Activated T-cell treated with anti-CD3 and anti-CD28 coated beads for 24 hours (primary cell): ENCODE results near the gene HTR3D.
"Not testable (repeated sequence)": the region's sequence is repeated elsewhere in the genome, so short reads cannot be mapped to it uniquely, and the experiment has no call there.

ENCODE experiments used
- DNase-seq: peaks from one replicate; pipeline ENCODE4 v3.0.0-alpha.2; 2020; ENCODE audit warnings: low read depth

HTR3D gene

DNA sequence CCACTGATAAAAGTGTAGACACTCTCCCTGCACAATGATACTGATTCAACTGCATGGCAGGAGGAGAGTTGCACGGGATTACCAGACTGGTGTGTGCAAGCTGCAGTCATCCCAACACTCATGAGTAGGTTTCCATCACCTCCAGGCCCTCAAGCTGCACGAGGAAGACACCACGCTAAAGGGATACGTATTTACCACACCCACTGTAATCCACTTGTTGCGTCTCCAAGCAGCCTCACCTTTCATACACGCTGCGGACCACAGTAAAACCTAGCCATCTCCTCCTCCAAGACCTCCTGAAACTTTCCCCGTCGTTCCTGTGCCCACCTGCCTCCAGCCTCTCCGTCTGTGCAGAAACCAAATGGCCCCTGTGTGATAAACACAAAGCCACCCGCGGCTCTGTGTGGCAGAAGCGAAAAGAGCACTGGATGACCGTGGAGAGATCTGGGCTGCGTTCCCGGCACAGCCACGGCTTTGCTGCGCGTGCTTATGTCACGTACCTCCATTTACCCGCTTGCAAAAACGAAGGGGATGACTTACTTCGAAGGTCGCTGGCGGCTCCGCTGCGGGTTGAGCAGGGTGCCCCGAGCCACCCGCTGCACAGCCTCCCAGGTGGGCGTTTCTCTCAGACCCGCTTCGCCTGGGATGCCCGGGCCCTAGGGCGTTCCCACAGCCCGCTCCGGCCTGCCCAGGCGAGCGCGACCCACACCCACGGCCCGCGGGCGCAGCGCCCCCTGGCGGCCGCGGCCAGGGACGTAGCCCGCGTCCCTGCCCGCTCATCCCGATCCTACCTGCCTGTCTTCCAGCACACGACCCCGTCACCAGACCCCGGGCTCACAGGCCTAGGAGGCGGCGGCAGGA is 14.5 kb upstream of the HTR3D start:
- peak; percentile 43 for DNase-seq

DNA sequence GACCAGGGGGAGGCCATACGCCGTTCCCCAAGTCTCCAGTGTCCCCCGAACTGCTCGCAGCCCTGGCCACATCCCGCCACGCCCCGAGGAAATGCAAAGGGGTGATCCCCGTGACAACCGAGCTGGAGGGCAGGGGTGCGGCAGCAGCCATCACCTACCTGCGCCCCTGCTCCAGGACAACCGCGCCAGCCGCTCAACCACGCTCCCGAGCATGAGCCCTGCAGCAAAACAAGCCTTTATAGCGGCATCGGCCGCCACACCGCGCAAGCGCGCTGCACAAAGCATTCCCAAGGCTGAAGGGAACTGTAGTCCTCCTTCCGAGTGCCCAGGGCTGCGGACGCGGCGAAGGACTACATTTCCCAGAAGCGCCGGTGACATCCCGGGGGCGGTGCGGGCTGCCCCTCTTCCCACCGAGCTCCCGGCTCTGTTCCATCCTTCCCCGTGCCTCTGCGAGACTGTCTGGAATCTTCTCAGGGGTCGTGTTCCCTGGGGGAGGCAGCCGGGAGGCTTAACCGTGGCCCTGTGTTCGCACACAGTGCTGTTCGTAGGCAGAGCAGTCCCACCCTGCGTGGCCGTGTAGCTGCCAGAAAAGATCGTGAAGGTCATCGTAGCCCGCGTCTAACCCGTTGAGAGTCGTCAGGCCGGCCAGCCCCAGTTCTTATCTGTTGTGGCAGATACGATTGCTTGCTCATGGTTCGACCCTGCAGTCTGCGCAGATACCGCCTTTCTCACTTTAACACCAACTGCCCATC is 13.7 kb upstream of the HTR3D start, which contains the start of gene ABCC5:
Gene ABCC5 (minus strand): TSS at position 213 of the 752 bp plus-strand sequence. CDS start 3,492 bp downstream, outside the sequence.
- peak; percentile 75 for DNase-seq

DNA sequence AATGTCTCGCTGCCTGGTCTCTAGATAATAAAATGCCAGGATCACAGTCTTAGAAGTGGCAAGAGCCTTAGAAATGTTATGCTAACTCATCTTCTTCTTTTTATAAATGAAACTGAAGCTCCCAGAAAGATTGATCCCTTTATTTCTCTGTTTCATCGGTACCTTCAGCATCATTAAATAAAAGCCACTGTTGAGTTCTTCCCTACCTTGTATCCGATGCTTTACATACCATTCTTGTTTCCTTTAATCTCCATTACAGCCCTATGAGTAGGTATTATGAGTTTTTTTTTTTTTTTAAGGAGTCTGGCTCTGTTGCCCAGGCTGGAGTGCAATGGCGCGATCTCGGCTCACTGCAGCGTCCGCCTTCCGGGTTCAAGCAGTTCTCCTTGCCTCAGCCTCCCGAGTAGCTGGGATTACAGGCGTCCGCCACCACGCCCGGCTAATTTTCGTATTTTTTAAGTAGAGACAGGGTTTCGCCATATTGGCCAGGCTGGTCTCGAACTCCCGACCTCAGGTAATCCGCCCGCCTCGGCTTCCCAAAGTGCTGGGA is 13.0 kb upstream of the HTR3D start:
- no peak for DNase-seq

DNA sequence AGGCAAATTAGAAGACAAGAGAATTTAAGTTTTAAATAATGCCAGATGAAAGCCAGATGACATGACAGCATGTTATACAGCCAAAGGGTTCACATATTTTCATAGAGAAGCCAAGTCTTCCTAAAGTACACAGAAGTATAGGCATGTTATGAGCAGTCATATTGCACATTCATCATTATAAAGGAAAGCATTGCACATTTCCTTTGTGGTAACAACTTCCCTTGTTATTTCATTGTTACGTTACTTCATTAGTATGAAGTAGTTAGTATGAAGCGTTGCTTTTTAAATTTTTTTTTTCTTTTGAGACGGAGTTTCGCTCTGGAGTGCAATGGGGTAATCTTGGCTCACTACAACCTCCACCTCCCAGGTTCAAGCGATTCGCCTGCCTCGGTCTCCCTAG is 9.2 kb upstream of the HTR3D start:
- no peak for DNase-seq

DNA sequence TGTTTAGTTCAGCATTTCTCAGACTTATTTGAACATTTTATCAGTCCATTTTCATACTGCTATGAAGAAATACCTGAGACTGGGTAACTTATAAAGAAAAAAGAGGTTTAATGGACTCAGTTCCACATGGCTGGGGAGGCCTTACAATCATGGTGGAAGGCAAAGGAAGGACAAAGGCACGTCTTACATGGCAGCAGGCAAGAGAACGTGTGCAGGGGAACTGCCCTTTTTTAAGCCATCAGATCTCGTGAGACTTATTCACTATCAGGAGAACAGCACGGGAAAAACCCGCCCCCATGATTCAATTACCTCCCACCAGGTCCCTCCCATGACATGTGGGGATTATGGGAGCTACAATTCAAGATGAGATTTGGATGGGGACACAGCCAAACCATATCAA is 6.3 kb upstream of the HTR3D start:
- DNase-seq, result not testable (repeated sequence)

DNA sequence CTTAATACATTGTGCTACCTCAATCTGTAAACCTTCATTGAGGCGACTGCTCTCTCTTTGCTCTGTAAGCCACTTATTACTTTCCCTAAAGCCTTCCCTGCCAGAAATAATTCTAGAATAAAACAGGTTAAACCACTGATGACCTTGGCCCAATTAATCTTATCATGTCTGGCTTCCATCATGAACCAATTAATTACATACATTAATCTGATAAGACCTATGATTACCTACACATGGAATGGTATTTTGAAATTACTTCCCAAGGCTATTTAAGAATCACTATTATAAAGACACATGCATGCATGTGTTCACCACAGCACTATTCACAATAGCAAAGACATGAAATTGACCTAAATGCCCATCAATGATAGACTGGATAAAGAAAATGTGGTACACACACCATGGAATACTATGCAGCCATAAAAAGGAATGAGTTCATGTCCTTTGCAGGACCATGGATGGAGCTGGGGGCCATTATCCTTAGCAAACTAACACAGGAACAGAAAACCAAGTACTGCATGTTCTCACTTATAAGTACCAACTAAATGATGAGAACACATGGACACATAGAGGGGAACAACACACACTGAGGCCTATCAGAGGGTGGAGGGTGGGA is 3.2 kb upstream of the HTR3D start:
- DNase-seq, result not testable (repeated sequence)

DNA sequence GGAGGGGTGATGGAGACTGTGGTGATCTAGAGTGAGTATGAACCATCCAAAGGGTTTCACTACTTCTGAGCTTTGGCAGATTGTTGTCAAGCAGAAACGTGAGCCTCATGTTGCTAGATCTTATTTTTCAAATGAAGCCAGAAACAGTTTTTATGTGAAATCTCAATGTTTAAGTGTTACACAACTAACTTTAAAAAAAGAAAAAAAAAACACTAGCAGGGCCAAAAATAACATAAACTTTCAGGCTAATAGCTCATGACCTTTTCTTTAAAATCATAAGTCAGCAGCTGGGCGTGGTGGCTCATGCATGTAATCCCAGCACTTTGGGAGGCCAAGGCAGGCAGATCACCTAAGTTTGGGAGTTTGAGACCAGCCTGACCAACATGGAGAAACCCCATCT is 2.1 kb upstream of the HTR3D start:
- DNase-seq, result no peak

DNA sequence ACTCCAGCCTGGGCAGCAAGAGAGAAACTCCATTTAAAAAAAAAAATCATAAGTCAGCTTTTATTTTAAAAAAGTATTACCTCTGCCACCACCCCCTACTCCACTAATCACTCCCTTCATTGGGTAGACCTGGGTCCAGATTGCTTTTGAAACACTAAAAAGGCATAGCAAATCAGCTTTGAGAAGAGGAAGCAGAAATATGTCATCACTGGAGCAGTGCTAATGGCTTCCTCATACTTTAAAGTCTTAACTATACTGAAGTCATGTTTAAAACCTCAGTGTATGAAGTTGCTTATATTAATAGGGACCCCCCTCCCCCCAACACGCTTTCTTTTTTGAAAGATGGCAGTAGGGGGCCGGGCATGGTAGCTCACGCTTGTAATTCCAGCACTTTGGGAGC is 1.0 kb upstream of the HTR3D start:
- DNase-seq, result no peak

DNA sequence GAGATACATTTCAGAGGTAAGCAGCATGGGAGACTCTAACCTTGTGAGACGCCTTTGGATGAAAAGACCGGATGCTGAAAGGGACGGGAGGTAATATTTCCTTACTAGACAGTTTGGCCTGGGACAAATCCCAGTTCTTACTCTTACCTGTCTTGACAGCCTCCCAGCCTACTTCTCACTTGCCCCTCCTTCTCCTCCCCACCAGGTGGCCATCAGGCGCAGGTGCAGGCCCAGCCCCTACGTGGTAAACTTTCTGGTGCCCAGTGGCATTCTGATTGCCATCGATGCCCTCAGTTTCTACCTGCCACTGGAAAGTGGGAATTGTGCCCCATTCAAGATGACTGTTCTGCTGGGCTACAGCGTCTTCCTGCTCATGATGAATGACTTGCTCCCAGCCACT is 6.3 kb downstream of the HTR3D start:
- DNase-seq, result no peak

DNA sequence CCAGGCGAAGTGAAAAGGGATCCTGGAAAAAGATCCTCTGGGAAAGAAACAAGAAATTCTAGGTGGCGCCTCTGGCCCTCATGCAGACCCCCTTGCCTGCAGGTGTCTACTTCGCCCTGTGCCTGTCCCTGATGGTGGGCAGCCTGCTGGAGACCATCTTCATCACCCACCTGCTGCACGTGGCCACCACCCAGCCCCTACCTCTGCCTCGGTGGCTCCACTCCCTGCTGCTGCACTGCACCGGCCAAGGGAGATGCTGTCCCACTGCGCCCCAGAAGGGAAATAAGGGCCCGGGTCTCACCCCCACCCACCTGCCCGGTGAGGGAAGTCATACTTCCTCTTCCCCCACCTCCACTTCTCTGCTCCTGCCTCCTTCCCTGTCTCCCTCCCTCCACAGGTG is 6.8 kb downstream of the HTR3D start:
- DNase-seq, result not testable (repeated sequence)

DNA sequence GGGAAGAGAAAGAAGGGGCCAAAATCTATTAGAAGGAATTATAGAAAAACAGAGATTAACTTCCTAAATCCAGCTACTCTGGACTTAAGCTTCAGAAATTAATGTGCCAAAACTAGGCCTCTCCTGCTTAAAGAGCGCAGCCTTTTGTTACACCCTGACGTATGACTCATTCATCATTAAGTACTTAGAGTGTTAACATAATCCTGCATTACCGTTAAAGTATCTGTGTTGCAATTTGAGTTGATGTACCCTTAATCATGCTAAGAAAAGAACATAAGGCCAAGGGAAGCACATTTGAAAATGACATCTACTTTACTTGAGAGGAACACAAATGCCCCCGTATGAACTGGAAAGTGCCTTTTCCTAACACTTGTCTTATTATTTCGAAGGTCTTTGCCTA is 7.9 kb downstream of the HTR3D start:
- DNase-seq, result no peak

DNA sequence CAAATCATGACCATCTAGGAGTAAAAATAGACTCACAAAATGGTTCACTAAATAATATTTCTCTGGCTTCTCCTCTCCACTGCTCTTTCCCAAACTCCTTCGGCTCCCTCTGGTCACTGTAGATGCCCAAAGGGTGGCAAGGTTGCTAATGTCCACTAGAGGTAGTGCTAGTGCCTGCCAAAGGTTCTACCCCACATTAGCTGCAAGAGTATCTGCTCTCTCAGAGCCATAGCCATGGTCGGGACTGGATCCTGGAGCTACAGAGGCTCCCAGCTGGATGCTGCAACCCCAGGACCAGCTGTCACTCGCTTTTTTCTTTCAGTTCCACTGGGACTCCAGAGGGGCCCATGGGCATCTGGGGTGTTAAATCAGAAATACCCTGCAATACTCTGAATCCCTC is 8.5 kb downstream of the HTR3D start:
- no peak for DNase-seq

DNA sequence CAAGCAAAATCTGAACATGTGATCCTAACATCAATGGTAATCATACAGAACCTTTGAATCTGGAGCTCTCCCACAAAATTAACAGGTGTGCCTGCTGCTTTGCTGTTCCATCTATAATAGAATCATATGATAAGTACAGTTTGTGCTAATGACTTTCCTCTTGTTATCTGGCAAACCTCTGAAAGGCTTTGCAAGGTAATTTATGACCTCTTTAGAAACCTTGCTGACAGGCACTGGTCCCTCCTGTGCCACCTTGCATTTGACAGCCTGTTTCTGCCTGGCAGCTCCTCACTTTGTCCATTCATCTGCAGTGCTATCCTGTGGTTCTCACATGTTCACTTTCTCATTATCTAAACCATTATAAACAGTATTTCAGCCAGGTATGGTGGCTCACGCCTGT is 11.1 kb downstream of the HTR3D start:
- no peak for DNase-seq

DNA sequence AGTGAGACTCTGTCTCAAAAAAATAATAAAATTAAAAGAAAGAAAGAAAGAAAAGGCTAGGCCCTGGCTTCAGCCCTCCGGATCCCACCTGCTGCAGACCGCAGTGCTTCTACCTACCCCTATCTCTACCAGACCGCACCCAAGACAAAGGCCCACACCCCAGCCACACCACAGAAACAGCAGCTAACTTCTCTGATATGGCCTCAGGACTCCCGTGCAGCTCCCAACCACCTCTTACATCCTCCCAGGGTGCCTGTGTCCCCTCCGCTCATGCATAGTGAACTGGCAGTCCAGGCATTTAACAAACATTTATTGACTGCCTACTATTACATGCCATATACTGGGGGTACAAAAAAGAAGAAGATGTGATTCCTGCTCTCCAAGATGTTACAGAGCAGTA is 14.5 kb downstream of the HTR3D start:
- DNase-seq, result no peak

DNA sequence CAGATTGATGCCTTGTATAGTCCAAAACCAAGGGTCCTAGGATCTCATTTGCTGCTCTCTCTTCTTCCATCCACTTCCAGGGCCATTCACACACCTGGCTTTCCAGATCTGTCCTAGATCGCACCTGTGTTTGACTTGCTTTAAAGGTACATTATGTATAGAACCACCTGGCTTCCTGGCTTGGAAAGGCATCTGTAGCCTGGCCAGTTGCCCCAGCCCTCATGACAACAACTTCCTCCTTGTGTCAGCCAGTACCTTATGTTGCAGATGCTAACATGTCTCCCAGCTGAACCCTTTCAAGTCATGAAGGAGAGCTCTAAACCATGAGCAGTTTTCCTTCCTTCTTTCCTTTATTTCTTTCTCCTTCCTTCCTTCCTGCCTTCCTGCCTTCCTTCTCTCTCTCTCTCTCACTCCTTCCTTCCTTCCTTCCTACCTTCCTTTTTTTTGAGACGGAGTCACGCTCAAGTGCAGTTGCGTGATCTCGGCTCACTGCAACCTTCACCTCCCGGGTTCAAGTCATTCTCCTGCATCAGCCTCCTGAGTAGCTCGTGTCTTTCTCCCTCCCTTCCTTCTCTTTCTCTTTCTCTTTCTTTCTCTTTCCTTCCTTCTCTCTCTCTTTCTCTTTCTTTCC is 18.8 kb downstream of the HTR3D start:
- no peak for DNase-seq

DNA sequence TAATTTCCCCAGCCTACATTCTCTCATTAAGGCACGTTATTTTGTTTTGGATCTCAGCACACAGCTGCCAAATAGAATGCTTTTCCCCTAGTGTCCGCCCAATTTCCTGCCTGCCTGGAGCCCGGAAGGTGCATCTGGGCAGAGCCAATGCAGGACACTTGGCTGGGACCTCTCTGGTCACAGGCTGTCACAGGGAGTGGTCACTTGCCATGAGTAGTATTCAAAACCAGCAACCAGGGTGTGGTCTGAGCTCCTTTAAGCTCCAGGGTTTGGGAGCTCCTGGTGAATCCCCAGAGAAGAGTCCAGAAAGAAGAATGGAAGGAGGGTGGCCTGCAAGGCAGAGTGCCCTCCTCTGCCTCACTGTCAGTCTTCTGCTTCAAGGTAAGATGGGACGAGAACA is 21.2 kb downstream of the HTR3D start, which contains the start of gene HTR3C:
Gene HTR3C (plus strand): TSS at position 281 of the 400 bp plus-strand sequence. CDS start 34 bp downstream, at position 315.
- no peak for DNase-seq

DNA sequence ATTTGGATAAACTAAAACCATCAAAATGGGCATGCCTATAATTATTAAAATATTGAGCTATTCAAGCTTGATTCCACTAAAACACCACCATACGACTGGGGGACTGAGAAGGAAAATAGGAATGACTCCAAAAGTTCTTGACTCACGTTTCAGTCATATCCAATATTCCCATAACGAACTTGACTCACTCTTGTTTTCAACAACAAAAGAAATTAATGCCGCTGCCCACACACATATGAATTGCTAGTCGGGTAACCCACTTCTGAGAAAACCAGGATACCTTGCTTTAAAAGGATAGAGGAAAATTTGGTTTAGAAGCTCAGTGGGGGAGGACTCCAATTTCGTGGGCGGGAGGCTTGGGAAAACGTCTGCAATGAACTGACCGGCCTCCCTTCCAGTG is 26.5 kb downstream of the HTR3D start:
- no peak for DNase-seq

DNA sequence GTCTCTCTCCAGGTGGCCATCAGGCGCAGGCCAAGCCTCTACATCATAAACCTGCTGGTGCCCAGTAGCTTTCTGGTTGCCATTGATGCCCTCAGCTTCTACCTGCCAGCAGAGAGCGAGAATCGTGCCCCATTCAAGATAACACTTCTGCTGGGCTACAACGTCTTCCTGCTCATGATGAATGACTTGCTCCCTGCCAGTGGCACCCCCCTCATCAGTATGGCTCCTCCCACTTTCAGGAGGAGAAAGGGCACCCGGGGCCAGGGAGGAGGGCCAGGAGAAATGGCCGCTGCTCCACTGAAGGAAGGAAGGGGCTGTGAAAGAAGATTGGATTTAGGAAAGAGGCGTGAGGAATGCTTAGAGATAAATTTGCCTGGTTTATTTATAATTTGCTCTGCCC is 27.9 kb downstream of the HTR3D start:
- DNase-seq, result no peak

DNA sequence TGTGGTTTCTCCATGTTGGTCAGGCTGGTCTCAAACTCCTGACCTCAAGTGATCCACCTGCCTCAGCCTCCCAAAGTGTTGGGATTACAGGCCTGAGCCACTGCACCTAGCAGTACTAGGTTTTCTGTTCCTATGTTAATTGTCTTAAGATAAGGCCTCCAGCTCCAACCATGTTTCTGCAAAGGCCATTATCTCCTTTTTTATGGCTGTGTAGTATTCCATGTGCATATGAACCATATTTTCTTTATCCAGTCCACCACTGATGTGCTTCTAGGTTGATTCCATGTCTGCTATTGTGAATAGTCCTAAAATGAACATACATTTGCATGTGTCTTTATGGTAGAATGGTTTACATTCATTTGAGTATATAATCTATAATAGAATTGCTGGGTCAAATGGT is 31.1 kb downstream of the HTR3D start:
- DNase-seq, result no peak

DNA sequence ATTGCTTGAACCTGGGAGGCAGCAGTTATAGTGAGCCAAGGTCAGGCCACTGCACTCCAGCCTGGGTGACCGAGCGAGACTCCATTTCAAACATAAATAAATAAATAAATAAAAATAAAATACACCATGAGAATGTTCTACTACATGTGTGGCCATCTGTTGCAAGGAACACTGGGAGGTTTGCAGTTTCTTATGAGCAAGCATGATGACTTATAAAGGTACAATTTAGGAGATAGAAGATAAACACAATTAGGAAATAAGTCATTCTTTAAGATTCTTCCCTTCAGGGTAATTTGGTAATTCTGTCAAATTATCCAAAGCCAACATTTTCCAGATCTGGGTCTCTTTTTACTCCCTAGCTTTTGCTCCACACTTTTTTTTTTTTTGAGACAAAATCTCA is 34.7 kb downstream of the HTR3D start:
- DNase-seq, result no peak

DNA sequence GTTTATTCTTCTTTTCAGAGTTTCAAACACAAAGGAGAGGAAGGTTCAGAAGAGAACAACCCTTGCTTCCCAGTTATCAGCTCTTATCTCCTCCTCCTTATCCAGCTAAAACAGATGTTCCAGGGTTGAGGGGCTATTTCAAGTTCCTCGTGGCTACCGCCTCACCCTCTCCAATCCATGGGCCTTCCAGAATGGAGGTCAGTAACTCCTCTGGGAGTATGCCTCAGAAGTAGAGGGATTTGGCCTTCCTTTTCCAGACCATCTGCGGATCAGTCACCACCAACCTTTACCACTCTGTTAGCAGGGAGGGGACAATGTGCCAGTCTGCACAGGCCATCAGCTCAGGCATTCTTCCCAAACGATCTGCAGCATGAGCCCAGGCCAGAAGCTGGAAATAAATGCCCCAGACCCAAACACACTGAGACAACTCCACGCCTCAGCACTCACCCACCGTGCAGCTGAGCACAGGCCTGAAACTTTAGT is 36.1 kb downstream of the HTR3D start:
- DNase-seq, result no peak

DNA sequence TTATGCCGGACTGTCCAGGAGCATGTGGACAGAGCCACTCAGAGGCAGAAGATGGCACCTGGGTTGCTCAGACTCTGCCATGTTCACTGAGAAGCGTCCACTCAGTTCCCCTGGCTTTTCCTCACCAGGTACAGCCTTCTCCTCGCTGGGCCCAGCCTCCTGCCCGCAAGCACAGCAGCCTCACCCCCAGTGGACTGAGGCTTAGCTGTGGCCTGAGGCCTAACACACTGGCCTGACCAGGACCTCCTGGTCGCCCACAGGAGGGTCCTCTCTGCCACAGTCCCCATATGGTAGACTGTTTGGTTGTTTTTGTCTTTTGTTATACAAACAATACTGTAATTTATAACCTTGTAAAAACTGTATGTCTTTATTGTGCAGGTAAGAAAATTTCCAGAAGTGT is 36.8 kb downstream of the HTR3D start:
- DNase-seq, result no peak
